ENCODE measurements around the gene ANKRD66. TPM values are rescaled to one million over a fixed set of nuclear protein-coding genes. Genes with fewer than 3 reads are reported as not detected.
"Not testable (repeated sequence)": the region's sequence is repeated elsewhere in the genome, so short reads cannot be mapped to it uniquely, and the experiment has no call there.

Gene ANKRD66
- polyA plus RNA-seq, 1 donor (not counting 4 experiments of a cell fraction or from before 2014, with no cell fraction given), result not detected

DNA sequence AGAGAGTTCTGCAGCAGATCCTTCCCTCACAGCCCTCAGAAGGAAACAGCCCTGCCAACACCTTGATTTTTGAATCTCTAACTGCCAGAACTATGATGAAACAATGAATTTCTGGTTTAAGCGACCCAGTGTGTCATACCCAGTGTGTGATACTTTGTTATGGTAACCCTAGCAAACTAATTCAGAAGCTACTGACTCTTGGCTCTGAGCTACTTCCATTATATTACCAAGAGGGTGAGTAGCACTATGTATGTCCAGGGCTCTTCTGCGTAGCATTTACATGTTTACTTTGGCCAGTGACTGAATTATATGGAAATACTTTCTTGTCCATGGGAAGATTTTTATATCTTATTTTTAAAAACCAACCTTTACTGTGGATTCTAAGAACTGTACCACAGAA lies 16.7 kb downstream of the ANKRD66 start:
- no peak overlapping the region for H3K27ac ChIP-seq (ENCODE audit: control insufficient read depth, insufficient read depth, low read length)
- no peaks in the 10 kb centered on the region for H3K4me1 ChIP-seq (ENCODE audit: control insufficient read depth, extremely low read depth, insufficient read depth, low read length)
- H3K27me3 ChIP-seq (ENCODE audit: control insufficient read depth, extremely low read depth, insufficient read depth, low read length), result no peaks in the 10 kb centered on the region
- H3K4me2 ChIP-seq (ENCODE audit: control insufficient read depth, extremely low read depth, insufficient read depth, low read depth, low read length), result no peak overlapping the region
- FAIRE-seq (no peak), DNase-seq (ENCODE audit: low read depth, low spot score) (no peak)
- no peak overlapping the region for H3K9ac ChIP-seq (ENCODE audit: control insufficient read depth, extremely low read depth, insufficient read depth, low read length)
- no peaks in the 10 kb centered on the region for H3K9me1 ChIP-seq (ENCODE audit: control insufficient read depth, extremely low read depth, insufficient read depth, low read length)
- no peaks in the 10 kb centered on the region for H3K36me3 ChIP-seq (ENCODE audit: control insufficient read depth in 2 of 2, extremely low read depth in 1 of 2, insufficient read depth in 2 of 2, low read length in 2 of 2)
- TF ChIP-seq EZH2 (IDR thresholded peaks at IDR 0.05; ENCODE audit: low read length), result no peak
- TF ChIP-seq, protein P1, sequence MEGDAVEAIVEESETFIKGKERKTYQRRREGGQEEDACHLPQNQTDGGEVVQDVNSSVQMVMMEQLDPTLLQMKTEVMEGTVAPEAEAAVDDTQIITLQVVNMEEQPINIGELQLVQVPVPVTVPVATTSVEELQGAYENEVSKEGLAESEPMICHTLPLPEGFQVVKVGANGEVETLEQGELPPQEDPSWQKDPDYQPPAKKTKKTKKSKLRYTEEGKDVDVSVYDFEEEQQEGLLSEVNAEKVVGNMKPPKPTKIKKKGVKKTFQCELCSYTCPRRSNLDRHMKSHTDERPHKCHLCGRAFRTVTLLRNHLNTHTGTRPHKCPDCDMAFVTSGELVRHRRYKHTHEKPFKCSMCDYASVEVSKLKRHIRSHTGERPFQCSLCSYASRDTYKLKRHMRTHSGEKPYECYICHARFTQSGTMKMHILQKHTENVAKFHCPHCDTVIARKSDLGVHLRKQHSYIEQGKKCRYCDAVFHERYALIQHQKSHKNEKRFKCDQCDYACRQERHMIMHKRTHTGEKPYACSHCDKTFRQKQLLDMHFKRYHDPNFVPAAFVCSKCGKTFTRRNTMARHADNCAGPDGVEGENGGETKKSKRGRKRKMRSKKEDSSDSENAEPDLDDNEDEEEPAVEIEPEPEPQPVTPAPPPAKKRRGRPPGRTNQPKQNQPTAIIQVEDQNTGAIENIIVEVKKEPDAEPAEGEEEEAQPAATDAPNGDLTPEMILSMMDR (optimal IDR thresholded peaks at IDR 0.05 in 1 of 3, IDR thresholded peaks at IDR 0.05 in 1 of 3, conservative IDR thresholded peaks at IDR 0.05 in 1 of 3; ENCODE audit: extremely low read depth in 1 of 3, insufficient read depth in 2 of 3, low read length in 3 of 3), result no peak
- H3K79me2 ChIP-seq (ENCODE audit: control insufficient read depth, insufficient read depth, low read length), result no peaks in the 10 kb centered on the region
- no peak overlapping the region for H3K4me3 ChIP-seq (ENCODE audit: control insufficient read depth in 2 of 3, extremely low read depth in 1 of 3, insufficient read depth in 2 of 3, low read depth in 1 of 3, low read length in 3 of 3)
- H3K9me3 ChIP-seq (ENCODE audit: control insufficient read depth, low read depth, low read length), result no peaks in the 10 kb centered on the region
- dilution Hi-C loops (cut with MboI; ENCODE audit: extremely low pct_ligation_motif_present, low sequenced_read_pairs), result no loop called here
- no peaks in the 10 kb centered on the region for H4K20me1 ChIP-seq (ENCODE audit: control insufficient read depth, extremely low read depth, insufficient read depth, low read length)
- H2AFZ ChIP-seq (ENCODE audit: control insufficient read depth, low read length), result no peak overlapping the region

DNA sequence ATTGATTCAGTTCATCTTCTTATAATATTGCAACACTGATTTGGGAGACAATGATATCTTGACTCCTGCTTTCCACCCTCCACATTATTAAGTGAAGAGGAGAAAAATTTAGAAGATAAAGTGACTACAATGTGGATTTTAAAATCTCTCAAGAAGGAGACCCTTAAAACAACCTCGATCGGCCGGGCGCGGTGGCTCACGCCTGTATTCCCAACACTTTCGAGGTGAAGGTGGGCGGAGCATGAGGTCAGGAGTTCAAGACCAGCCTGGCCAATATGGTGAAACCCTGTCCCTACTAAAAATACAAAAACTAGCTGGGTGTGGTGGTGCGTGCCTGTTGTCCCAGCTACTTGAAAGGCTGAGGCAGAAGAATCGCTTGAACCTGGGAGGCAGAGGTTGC lies 17.5 kb downstream of the ANKRD66 start:
- dilution Hi-C loops (cut with MboI; ENCODE audit: extremely low pct_ligation_motif_present, low sequenced_read_pairs); FAIRE-seq: not testable (repeated sequence)

DNA sequence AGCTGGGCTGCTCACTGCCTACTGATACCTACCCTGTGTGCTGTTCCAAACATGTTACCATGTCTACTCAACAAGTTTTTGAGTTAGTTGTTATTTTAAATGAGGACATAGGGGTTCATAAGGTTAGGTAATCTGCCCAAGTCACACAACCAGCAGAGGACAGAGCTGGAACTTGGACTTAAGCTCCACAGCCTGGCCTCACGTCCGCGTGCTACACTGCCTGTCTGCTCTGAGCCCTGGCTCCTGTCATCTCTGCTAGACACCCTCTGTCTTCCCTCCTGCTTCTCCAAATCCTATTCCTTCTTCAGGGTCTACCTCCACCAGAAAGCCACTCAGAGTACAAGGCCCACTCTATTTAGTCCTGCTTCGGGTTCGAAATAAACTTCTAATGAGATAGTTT lies 18.2 kb downstream of the ANKRD66 start:
- Histone ChIP-seq H3K9ac (ENCODE audit: control insufficient read depth, extremely low read depth, insufficient read depth, low read length) (no peak overlapping the region), H3K9me1 (ENCODE audit: control insufficient read depth, extremely low read depth, insufficient read depth, low read length) (no peaks in the 10 kb centered on the region), H3K27ac (ENCODE audit: control insufficient read depth, insufficient read depth, low read length) (no peak overlapping the region), H3K4me2 (ENCODE audit: control insufficient read depth, extremely low read depth, insufficient read depth, low read depth, low read length) (no peak overlapping the region), H4K20me1 (ENCODE audit: control insufficient read depth, extremely low read depth, insufficient read depth, low read length) (no peaks in the 10 kb centered on the region), H3K36me3 (ENCODE audit: control insufficient read depth in 2 of 2, extremely low read depth in 1 of 2, insufficient read depth in 2 of 2, low read length in 2 of 2) (no peaks in the 10 kb centered on the region), H3K4me3 (ENCODE audit: control insufficient read depth in 2 of 3, extremely low read depth in 1 of 3, insufficient read depth in 2 of 3, low read depth in 1 of 3, low read length in 3 of 3) (no peak overlapping the region), H3K4me1 (ENCODE audit: control insufficient read depth, extremely low read depth, insufficient read depth, low read length) (no peaks in the 10 kb centered on the region), H2AFZ (ENCODE audit: control insufficient read depth, low read length) (no peak overlapping the region), H3K79me2 (ENCODE audit: control insufficient read depth, insufficient read depth, low read length) (no peaks in the 10 kb centered on the region), H3K9me3 (ENCODE audit: control insufficient read depth, low read depth, low read length) (no peaks in the 10 kb centered on the region), H3K27me3 (ENCODE audit: control insufficient read depth, extremely low read depth, insufficient read depth, low read length) (no peaks in the 10 kb centered on the region)
- no peak for FAIRE-seq
- DNase-seq (ENCODE audit: low read depth, low spot score), result no peak
- dilution Hi-C loops (cut with MboI; ENCODE audit: extremely low pct_ligation_motif_present, low sequenced_read_pairs), result no loop called here
- TF ChIP-seq, protein P1 (optimal IDR thresholded peaks at IDR 0.05 in 1 of 3, IDR thresholded peaks at IDR 0.05 in 1 of 3, conservative IDR thresholded peaks at IDR 0.05 in 1 of 3; ENCODE audit: extremely low read depth in 1 of 3, insufficient read depth in 2 of 3, low read length in 3 of 3), result no peak
- TF ChIP-seq EZH2 (IDR thresholded peaks at IDR 0.05; ENCODE audit: low read length), result no peak

More for the DNA sequence above, 17.5 kb downstream of the ANKRD66 start:
- not testable (repeated sequence) for H3K79me2 ChIP-seq (ENCODE audit: control insufficient read depth, insufficient read depth, low read length); H2AFZ ChIP-seq (ENCODE audit: control insufficient read depth, low read length); H3K9me1 ChIP-seq (ENCODE audit: control insufficient read depth, extremely low read depth, insufficient read depth, low read length); H3K9me3 ChIP-seq (ENCODE audit: control insufficient read depth, low read depth, low read length); H4K20me1 ChIP-seq (ENCODE audit: control insufficient read depth, extremely low read depth, insufficient read depth, low read length); DNase-seq (ENCODE audit: low read depth, low spot score); H3K4me2 ChIP-seq (ENCODE audit: control insufficient read depth, extremely low read depth, insufficient read depth, low read depth, low read length); H3K36me3 ChIP-seq (ENCODE audit: control insufficient read depth in 2 of 2, extremely low read depth in 1 of 2, insufficient read depth in 2 of 2, low read length in 2 of 2); H3K27me3 ChIP-seq (ENCODE audit: control insufficient read depth, extremely low read depth, insufficient read depth, low read length); H3K27ac ChIP-seq (ENCODE audit: control insufficient read depth, insufficient read depth, low read length); H3K4me3 ChIP-seq (ENCODE audit: control insufficient read depth in 2 of 3, extremely low read depth in 1 of 3, insufficient read depth in 2 of 3, low read depth in 1 of 3, low read length in 3 of 3); H3K4me1 ChIP-seq (ENCODE audit: control insufficient read depth, extremely low read depth, insufficient read depth, low read length); H3K9ac ChIP-seq (ENCODE audit: control insufficient read depth, extremely low read depth, insufficient read depth, low read length)

Data from keratinocyte (primary cell).